GM23248 (cell line): Measurements from ENCODE around the gene ATOSB.

ENCODE experiments used
- EZH2 ChIP-seq: fragments of 200-600 bp; sonication (generic); IDR thresholded peaks from 2 replicates; pipeline ENCODE4 v1.6.1; 2018; ENCODE audit warnings: antibody characterized with exemption, mild to moderate bottlenecking; ENCODE audit not compliant: insufficient read depth, poor library complexity, severe bottlenecking
- EZH2phosphoT487 ChIP-seq: fragments of 200-600 bp; sonication (generic); IDR thresholded peaks from 2 replicates; pipeline ENCODE4 v1.6.1; 2018; ENCODE audit warnings: antibody characterized with exemption, moderate library complexity, mild to moderate bottlenecking, low read depth; ENCODE audit not compliant: insufficient read depth

DNA sequence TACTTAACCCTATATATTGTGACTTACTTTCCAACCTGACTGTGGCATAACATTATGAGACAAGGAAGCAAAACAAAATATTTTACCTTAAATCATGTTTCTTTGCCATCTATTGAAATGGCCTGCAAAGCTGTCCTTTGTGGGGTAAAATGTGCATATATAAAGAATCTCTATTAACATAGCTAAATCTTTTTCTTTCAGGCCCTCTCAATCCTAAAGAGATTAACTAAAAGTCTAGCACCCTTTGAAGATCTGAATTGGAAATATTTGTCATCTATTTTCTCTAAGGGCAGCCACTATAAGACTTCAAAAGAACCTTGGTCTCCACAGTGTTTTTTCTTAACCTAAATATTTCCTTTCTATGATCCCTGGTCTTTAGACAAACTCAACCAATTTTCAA lies 41.1 kb upstream of the ATOSB start:
- TF ChIP-seq EZH2, result no peak
- TF ChIP-seq EZH2phosphoT487, result no peak
